HG03571 (cell line): Measurements from ENCODE around the gene RTL1.

Experiments used
- ATAC-seq: cut with Tn5 transposase; IDR thresholded peaks from one replicate; pipeline ENCODE4 v1.9.1; 2021; ENCODE audit not compliant: unreplicated experiment

The RTL1 gene

GRCh38 chr14:100903672-100904185 is at the start of gene RTL1:
Gene RTL1 (minus strand): TSS chr14:100903722. CDS start chr14:100884788, 18,934 bp downstream.
- ATAC-seq: no peak

GRCh38 chr14:100950024-100950423 is 46.5 kb upstream of the RTL1 start:
- no peak for ATAC-seq

GRCh38 chr14:100944052-100944451 is 40.5 kb upstream of the RTL1 start:
- ATAC-seq: no peak

- ATAC-seq: no peak
Measured at GRCh38 chr14:100930270-100930669, 26.7 kb upstream of the RTL1 start.

- no peak for ATAC-seq
Measured at GRCh38 chr14:100915560-100915959, 12.0 kb upstream of the RTL1 start.

GRCh38 chr14:100914597-100915021 is 11.1 kb upstream of the RTL1 start:
- no peak for ATAC-seq

- ATAC-seq: no peak
Measured at GRCh38 chr14:100911665-100912316, 8.3 kb upstream of the RTL1 start.

- no peak for ATAC-seq
Measured at GRCh38 chr14:100910888-100911664, 7.6 kb upstream of the RTL1 start.

GRCh38 chr14:100909439-100909838 is 5.9 kb upstream of the RTL1 start:
- ATAC-seq: no peak

GRCh38 chr14:100907240-100907639 is 3.7 kb upstream of the RTL1 start:
- no peak for ATAC-seq

- no peak for ATAC-seq
Measured at GRCh38 chr14:100906420-100906819, 2.9 kb upstream of the RTL1 start.

GRCh38 chr14:100905166-100905565 is 1.6 kb upstream of the RTL1 start:
- ATAC-seq: no peak

- ATAC-seq: no peak
Measured at GRCh38 chr14:100904307-100905087, 975 bp upstream of the RTL1 start.

- ATAC-seq: no peak
Measured at GRCh38 chr14:100903134-100903468, 421 bp downstream of the RTL1 start.

GRCh38 chr14:100902295-100903133 is 1.0 kb downstream of the RTL1 start:
- no peak for ATAC-seq

- ATAC-seq: no peak
Measured at GRCh38 chr14:100901391-100902183, 1.9 kb downstream of the RTL1 start.

- ATAC-seq: no peak
Measured at GRCh38 chr14:100900837-100901390, 2.6 kb downstream of the RTL1 start.

- no peak for ATAC-seq
Measured at GRCh38 chr14:100899884-100900771, 3.4 kb downstream of the RTL1 start.
